ENCODE data around the gene NFE2L1. TPM values are rescaled to one million over a fixed set of nuclear protein-coding genes. Genes with fewer than 3 reads are reported as not detected.

Gene NFE2L1
- total RNA-seq, 6 experiments from 2014 or later, result 63.1 to 156 (median 117) TPM

DNA sequence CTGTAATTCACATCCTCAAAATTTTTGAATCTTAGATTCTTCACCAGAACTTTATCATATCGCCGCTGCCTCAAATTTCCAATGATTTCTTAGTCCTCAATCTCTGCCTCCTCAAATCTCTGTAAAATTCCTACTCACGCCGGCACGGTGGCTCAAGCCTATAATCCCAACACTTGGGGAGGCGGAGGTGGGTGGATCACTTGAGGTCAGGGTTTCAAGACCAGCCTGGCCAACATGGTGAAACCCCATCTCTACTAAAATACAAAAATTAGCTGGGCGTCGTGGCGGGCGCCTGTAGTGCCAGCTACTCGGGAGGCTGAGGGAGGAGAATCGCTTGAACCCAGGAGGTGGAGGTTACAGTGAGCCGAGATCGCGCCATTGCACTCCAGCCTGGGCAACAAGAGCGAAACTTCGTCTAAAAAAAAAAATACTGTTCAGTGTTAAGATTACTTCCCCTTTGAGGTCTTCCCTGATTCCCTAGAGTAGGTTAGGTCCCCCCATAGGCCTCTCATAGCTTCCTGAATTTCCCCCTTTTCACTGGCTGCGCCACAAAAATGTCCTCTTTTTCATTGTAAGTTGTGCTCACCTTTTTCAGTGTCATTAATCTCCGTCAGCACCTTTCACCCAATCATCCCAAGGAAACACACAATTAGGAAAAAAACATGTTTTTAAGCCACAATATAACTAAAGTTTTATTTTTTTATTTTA, 54.0 kb downstream of the NFE2L1 start:
- DNase-seq, result no peak
- intact Hi-C loops (cut with DNase I), result no loop called here
- ATAC-seq, result no peak
- H3K9me3 ChIP-seq, result no peaks in the 10 kb centered on the region
- H3K4me3 ChIP-seq, result no peak overlapping the region
- 71% methylated on average over 16 of the region's 19 CpGs for WGBS (ENCODE audit: insufficient coverage, low coverage, low lambda C conversion rate, missing lambda C conversion rate)
- H3K27ac ChIP-seq, result peak overlapping the region in 1 of 3 donors; percentile 69
- peaks cover 0 to 6% (median 0%) of the 10 kb centered on the region in 4 donors for H3K4me1 ChIP-seq
- H3K36me3 ChIP-seq, result no peaks in the 10 kb centered on the region
- H3K27me3 ChIP-seq, result no peaks in the 10 kb centered on the region
- no peak for TF ChIP-seq POLR2A (IDR thresholded peaks at IDR 0.05)
- TF ChIP-seq, protein P1, sequence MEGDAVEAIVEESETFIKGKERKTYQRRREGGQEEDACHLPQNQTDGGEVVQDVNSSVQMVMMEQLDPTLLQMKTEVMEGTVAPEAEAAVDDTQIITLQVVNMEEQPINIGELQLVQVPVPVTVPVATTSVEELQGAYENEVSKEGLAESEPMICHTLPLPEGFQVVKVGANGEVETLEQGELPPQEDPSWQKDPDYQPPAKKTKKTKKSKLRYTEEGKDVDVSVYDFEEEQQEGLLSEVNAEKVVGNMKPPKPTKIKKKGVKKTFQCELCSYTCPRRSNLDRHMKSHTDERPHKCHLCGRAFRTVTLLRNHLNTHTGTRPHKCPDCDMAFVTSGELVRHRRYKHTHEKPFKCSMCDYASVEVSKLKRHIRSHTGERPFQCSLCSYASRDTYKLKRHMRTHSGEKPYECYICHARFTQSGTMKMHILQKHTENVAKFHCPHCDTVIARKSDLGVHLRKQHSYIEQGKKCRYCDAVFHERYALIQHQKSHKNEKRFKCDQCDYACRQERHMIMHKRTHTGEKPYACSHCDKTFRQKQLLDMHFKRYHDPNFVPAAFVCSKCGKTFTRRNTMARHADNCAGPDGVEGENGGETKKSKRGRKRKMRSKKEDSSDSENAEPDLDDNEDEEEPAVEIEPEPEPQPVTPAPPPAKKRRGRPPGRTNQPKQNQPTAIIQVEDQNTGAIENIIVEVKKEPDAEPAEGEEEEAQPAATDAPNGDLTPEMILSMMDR (IDR thresholded peaks at IDR 0.05), result no peak

- DNase-seq, result no peak
- H3K27ac ChIP-seq, result no peak overlapping the region
- WGBS (ENCODE audit: insufficient coverage, low coverage, low lambda C conversion rate, missing lambda C conversion rate), result 74% methylated on average over 12 of the region's 14 CpGs
- peaks cover 0 to 7% (median 0%) of the 10 kb centered on the region in 4 donors for H3K4me1 ChIP-seq
- TF ChIP-seq, protein P1 (IDR thresholded peaks at IDR 0.05), result no peak
- no peak for TF ChIP-seq POLR2A (IDR thresholded peaks at IDR 0.05)
- ATAC-seq, result no peak
- intact Hi-C loops (cut with DNase I), result no loop called here
- no peaks in the 10 kb centered on the region for H3K36me3 ChIP-seq
- no peaks in the 10 kb centered on the region for H3K9me3 ChIP-seq
- H3K27me3 ChIP-seq, result no peaks in the 10 kb centered on the region
- no peak overlapping the region for H3K4me3 ChIP-seq
Measured at GRCh38 chr17:48102798-48103715, 54.9 kb downstream of the NFE2L1 start.

- intact Hi-C loops (cut with DNase I), result no loop called here
- peaks cover 0 to 18% (median 0%) of the 10 kb centered on the region in 4 donors for H3K4me1 ChIP-seq
- WGBS (ENCODE audit: insufficient coverage, low coverage, low lambda C conversion rate, missing lambda C conversion rate), result 84% methylated on average over 6 of the region's 7 CpGs
- no peaks in the 10 kb centered on the region for H3K27me3 ChIP-seq
- H3K27ac ChIP-seq, result no peak overlapping the region
- H3K4me3 ChIP-seq, result no peak overlapping the region
- no peaks in the 10 kb centered on the region for H3K9me3 ChIP-seq
- ATAC-seq, result no peak
- TF ChIP-seq POLR2A (IDR thresholded peaks at IDR 0.05), result no peak
- TF ChIP-seq, protein P1 (IDR thresholded peaks at IDR 0.05), result no peak
- no peaks in the 10 kb centered on the region for H3K36me3 ChIP-seq
- no peak for DNase-seq
Measured at GRCh38 chr17:48104440-48104839, 56.3 kb downstream of the NFE2L1 start.

DNA sequence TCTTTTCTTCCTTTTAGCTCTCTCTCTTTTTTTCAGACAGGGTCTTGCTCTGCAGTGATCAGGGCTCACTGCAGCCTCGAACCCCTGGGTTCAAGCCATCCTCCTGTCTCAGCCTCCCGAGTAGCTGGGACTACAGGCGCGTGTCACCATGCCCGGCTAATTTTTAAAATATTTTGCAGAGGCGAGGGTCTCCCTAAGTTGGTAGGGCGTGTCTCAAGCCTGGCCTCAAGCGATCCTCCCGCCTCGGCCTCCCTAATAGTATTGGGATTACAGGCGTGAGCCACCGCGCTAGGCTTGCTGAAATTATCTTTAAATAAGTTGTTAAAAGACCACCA, 58.6 kb downstream of the NFE2L1 start:
- no peak for TF ChIP-seq POLR2A (IDR thresholded peaks at IDR 0.05)
- TF ChIP-seq, protein P1 (IDR thresholded peaks at IDR 0.05), result no peak
- Histone ChIP-seq H3K27me3 (no peaks in the 10 kb centered on the region), H3K4me1 (peaks cover 0 to 12% (median 0%) of the 10 kb centered on the region in 4 donors), H3K9me3 (no peaks in the 10 kb centered on the region), H3K4me3 (peak overlapping the region; percentile 66 to 97 (median 67)), H3K36me3 (no peaks in the 10 kb centered on the region), H3K27ac (peak overlapping the region; percentile 77 to 91 (median 86))
- intact Hi-C loops (cut with DNase I), result no loop called here
- DNase-seq (no peak), ATAC-seq (no peak)
- WGBS (ENCODE audit: insufficient coverage, low coverage, low lambda C conversion rate, missing lambda C conversion rate), result 59% methylated on average over 12 of the region's 13 CpGs

All from right lobe of liver (tissue), 6 donors.